Measurements from ENCODE around the gene ETV6.
"Not testable (repeated sequence)": the region's sequence is repeated elsewhere in the genome, so short reads cannot be mapped to it uniquely, and the experiment has no call there.

The ETV6 gene

DNA sequence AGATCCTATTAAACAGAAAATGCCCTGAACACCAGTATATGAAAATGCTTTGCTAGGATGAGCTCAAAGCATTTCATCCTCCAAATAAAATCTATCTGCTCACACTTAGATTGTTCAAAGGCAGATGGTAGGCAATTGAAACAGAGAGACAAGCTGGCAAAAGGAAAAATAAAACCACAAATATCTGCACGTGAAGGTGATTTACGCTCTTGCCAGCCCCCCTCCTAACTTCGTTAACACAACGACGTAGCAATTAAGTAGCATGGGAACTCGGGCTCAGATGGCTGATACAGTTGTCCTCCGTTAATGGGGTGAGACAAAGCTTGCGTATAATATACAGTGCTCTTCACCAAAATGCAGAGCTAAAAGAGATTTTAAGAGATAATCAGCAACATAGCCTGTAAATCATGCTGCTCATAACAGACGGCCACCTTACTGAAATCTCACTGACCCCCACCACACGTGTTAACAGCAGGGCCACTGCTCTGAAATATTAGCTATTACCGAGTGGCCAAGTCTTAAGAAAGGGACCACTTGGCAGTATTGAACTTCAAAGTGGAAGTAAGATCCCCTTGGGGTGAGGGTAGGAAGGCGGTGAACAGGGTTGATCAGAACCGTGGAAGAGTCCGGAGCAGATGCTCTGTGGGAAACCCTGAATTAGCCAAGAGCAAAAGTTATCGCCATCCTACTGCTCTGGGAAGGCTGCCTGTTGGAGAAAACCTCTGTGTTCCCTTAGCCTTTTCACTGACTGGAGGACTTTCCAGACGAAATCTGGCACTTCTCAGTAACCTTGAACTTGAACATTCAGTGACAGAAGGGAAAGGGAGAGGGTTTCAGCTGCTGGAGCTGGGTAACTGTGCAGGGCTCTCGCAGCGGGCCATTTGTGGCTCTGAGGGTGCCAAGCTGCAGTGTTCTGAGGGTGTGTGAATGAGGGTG, 23.1 kb downstream of the ETV6 start:
- DNase-seq = no peak

DNA sequence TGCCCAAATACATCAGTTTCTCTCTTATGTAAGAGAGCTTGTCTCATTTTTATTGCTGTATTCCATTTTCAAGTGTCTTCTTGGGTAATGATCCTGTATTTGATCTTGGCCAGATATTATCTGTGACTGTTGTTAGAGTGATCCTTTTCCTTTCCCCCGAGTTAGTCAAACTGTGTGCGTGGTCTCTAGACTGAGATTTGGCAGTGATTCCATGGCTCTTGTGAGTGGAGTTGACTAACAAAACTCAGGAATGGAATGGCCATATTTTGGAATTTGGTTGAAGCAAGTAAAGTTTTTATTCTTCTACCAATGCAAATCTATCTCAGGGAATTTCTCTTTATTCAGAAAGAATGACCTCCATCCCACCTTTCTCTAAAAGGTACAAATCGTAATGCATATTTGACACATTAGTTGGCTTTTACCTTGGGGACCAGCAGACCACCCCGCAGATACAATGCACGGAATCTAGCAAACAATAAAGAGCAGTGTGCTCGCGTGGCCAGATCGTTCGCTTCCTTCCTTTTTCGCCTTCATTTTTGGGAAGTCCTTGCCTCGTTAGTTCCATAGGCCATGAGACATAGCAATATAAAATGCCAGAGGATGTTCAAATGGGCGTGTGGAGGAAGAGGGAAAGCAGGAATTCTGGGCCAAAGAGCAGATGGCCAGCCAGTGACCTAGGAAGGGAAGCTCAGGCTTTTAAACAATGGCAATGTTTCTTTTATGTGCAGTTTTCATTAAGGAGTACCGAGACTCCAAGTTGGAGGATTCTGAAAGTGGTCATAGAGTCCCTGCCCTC, 24.4 kb downstream of the ETV6 start:
- no peak for DNase-seq

- DNase-seq = no peak
These were observed 25.5 kb downstream of the ETV6 start for GRCh38 chr12:11674894-11675390.

DNA sequence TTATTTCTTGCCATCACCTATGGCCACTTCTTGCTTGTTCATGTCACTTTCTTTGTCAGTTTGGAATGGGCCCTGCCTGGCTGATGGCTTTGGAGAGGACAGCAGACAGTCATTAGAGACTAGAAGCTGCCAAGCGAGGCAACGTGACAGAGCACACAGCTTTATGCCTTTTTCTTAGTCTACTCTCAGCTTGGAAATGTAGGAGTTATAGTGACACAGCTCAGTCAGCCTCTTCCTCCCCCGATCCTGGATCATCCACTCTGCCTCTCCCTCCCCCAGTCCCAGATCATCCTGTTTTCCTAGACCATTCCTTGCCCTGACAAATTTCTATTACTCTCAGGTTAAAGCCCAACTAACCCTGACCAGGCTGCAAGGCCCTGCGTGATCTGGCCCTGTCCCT, 26.6 kb downstream of the ETV6 start:
- DNase-seq = no peak

DNA sequence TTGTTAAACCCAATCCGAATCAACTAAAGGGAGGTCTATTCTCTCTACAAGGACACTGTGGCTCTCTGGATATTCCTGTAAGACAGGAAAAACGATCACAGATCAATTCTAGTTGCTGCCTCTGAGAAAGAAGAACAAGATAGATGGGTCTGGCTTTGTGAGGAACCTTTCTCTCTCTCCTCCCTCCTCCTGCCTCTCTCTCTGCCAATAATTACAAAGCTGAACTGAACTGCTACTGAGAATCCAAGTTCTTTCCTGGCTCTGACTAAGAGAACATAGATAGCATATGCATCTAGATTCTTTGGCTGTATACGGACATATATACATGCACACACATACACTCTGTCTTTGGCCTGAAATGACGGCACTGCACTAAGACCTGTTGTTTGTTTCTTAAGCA, 27.6 kb downstream of the ETV6 start:
- no peak for DNase-seq

DNA sequence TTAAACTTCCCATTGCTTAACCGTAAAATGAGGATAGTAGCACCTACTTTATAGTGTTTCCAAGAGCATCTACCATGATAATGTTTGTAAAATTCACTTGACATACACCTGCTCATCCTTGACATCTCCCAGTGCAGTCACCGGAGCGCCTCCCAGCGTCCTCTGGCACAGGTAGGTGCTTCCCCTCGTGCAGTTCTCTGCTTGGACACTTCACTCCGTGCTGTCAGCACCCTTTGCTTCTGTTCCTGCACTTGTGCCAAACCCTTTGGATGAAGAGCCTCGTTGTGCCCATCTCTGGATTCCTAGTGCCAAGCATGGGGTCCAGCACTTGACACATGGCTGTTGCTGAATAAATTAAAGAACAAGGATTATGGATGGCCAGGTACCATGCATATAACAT, 28.3 kb downstream of the ETV6 start:
- DNase-seq = no peak

- DNase-seq = no peak
These were observed 29.3 kb downstream of the ETV6 start for GRCh38 chr12:11678781-11679180.

DNA sequence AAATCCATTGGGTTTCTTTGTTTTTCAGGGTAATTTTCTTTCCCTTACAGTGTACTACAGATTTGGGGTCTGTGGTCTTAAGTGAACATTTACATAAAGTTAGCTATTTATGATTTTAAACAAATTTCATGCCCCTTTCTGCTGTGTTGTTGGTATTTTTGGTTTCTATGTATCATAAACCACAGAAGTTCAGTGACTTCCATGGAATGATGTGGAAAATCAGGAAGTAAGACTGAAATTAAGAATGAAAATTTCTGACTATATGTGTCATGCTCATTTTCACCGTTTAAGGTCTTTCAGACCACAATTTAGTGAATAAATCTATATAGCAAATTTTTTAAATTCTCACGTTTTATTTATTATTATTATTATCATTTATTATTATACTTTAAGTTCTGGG, 31.7 kb downstream of the ETV6 start:
- DNase-seq = no peak

DNA sequence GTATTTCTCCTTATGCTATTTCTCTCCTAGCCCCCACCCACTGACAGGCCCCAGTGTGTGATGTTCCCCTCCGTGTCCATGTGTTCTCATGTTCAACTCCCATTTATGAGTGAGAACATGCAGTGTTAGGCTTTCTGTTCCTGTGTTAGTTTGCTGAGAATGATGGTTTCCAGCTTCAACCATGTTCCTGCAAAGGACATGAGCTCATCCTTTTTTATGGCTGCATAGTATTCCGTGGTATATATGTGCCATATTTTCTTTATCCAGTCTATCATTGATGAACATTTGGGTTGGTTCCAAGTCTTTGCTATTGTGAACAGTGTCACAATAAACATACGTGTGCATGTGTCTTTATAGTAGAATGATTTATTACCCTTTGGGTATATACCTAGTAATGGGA, 32.2 kb downstream of the ETV6 start:
- DNase-seq = not testable (repeated sequence)

- no peak for DNase-seq
These were observed 34.9 kb downstream of the ETV6 start for GRCh38 chr12:11684393-11684792.

- no peak for DNase-seq
These were observed 35.3 kb downstream of the ETV6 start for GRCh38 chr12:11684811-11685210.

GRCh38 chr12:11685316-11685715, 35.8 kb downstream of the ETV6 start:
- DNase-seq = no peak

DNA sequence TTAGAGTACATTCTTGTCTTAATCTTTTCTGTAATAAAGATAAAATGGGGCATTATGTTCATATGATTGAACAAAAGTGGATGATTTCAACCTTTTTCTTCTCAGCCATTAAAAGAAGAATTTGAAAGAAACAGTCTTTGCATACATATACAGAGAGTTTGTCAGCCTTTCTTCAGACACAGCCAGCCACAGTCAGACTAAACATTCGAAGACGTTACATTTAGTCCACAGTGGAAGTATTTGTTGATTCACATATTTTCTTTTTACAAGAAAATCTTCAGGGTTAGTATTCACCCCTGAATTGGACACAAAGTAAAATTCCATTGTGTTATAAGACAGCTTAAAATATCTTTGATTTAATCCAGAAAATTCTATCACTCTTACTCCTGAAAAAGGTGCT, 36.2 kb downstream of the ETV6 start:
- DNase-seq = no peak

- DNase-seq = no peak
These were observed 36.6 kb downstream of the ETV6 start for GRCh38 chr12:11686120-11686519.

DNA sequence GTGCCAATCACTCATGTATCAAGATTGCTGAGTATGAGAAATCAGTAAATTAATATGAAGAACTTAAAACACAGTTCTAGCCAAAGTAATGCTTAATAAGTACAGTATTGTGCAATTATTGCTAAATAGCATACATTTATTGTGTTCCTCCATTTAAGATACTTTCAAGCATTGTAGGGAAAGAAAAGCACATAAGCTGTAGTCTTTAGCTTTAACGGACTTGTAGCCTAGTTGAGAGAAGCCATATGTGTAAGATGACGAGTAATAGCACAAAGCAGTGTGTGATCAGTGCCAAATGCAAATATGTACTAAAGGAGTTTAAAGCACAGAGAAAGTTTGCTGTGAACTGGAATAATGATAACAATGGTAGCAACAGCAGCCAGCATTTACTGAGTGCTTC, 38.1 kb downstream of the ETV6 start:
- no peak for DNase-seq

DNA sequence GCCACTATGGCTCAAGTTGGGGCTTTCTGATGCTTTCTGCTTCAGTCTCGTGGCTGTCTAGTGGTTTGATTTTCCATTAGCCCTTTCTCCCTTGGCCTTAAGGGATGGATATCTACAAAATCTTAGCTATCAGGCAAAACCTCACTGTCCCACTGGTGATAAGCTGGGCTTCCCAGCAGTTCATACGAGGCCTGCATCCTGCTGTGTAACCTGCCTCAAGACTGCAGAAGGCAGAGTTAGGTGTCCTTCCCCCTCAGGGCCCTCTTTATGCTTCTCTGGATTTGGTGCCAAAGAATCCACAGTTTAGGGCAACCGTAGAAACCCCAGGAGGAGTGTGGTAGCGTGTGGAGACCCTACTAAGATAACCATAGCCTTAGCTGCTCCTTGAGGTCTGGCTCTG, 38.9 kb downstream of the ETV6 start:
- no peak for DNase-seq

DNA sequence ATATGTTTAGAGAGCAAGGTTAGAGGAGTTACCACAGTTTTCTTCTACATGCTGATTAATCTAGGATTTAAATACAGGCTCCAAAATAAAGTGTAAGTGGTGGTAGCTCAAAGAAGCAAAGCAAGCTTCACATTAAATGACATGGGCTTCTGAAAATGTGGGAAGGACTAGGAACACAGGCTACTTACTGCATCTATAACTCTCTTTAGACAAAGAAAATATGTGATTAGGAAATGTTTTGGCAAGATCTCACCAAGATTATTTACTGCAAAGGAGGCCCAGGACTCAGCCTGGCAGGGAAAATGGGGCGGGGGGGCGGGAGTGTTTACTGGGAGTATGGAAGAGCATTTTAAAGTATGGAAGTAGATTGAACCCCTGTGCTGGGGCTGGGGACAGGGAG, 39.4 kb downstream of the ETV6 start:
- no peak for DNase-seq

DNA sequence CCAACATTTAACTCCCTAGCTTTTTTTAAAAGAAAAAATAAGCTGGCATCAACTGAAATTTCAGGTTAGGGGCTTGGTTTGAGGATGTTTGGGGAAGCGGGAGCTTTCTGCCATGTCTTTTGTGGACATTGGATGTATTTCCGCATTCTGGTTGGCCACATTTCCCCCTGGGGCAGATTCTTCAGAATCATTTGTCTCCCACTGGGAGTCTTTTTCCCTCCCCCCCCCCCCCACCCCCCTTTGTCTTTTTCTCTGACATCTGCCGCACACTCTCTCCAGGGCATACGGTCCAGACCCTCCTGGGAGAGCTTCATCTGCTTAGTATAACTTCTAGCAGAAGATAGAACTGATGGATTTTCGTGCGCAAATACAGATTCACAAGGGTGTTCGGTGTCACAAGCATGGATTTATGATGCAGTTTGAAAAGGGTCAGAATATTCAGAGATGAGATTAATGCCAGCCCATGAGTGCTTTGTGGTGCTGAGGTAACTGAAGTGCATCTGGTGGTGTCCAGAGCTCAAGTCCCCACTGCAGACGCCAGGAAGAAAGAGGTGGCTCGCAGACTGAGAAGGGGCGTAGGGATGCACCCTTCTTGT, 40.2 kb downstream of the ETV6 start:
- DNase-seq = no peak

DNA sequence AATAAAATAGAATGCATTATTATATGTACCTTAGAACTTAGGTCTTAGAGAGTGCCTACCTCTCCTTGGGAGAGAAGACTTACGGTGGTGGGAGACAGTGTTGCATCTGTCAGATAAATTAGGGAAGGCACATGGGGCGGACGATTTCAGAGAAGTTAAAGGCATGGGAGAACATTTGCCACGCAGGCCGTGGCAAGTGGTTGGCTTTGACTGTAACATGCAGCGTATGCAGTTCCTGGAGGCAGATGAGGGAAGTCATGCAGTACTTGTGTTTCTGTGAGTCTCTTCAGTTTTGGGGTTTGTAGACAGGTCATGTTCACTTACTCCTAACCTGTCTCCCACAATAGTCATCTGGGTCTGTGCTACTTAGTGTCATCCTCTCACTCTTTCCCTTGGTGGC, 43.6 kb downstream of the ETV6 start:
- no peak for DNase-seq

DNA sequence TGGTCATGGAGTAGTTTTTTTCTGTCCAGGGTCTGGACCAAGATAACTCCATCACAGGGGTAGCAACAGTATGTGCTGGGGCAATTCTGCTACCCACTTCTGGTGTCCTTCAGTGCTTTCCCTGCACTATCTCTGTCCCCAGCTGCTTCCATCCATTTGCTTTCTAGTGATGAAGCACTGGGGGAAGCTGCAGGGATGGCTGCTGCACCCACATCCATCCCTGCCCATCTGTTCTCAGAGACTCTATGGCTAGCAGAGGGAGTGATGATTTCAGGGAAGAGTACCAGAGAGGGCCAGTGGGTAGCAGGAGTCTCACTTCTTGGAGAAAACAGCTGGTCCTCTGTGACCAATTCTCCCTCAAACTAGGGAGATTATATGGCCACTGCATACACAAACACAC, 44.1 kb downstream of the ETV6 start:
- DNase-seq = no peak

DNA sequence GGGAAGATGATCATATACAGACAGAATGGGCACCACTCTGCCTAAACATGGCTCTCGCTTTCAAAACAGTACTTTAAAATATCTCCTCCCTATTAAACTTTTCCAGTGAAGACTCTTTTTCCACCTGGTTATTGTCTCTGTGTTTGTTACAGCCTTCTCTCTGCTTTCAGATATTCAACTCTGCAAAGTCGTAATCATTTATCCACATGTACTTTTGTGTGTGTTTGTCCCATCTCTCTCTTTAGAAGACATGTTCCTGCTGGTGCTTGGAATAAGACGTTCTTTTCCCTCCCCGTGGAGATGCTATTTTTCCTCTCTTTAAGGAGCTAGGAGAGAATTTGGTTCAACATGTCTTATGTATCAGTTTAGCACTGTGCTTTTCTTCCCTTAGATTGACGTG, 45.1 kb downstream of the ETV6 start:
- DNase-seq = no peak

DNA sequence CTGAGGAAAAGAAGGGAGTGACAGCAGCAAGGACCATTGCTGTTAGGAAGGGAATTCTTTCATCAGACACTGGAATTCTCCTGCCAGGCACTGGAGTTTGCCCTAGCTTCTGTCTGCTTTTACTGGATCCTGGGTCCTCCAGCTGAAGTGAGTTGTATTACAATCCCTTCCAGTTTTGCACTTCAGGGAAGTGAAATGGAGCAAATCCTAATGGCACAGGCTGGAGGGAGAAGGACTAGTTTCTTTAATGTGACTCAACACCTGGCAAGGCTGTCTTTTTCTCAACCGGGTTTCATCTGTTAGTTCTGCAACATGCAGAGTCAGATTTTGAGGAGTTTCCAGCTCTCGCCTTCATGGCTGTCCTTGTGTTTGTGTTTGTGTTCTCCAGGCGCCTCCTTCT, 45.8 kb downstream of the ETV6 start:
- no peak for DNase-seq

GRCh38 chr12:11696084-11696483, 46.6 kb downstream of the ETV6 start:
- DNase-seq = no peak

DNA sequence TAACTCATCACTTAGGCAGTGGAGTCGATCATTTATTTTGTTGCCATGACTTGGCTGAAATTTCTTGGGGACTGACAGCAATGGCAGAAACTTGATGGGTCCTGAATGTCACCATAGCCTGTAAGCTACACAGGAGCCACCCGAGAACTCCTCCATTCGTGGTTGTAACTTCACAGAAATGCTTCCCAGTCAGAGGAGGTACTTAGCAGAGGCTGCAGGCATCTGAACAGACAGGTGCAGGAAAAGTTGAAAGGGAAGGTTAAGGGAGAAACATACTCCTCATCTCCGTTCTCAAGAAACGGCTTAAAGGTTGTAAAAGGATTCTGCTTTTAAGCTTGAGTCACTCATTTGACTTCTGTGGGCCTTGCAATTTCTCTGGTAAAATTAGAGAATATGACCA, 47.7 kb downstream of the ETV6 start:
- DNase-seq = no peak

Data from left hindlimb (tissue), 1 donor.